Astrocyte (in vitro differentiated cells and primary cell): ENCODE results near the gene ARHGEF26. TPM values are rescaled to one million over a fixed set of nuclear protein-coding genes. Genes with fewer than 3 reads are reported as not detected.

Source experiments
- DNase-seq: peaks from one replicate; pipeline ENCODE4 v3.0.0-alpha.2; 2010; ENCODE audit warnings: low read depth
- FAIRE-seq: peaks from 2 replicates; lab custom pipeline; 2011; peaks lifted over from hg19 to GRCh38; lab: Jason Lieb, UNC
- H2AFZ ChIP-seq: 2 replicates; pipeline ENCODE4 v1.6.0; 2012; ENCODE audit warnings: low read depth, low read length, inconsistent platforms
- H3K27ac ChIP-seq: 2 replicates; pipeline ENCODE4 v1.5.1; 2011; ENCODE audit warnings: low read depth, low read length, inconsistent platforms
- H3K27me3 ChIP-seq: 2 replicates; pipeline ENCODE4 v1.6.0; 2011; ENCODE audit warnings: low read length, inconsistent platforms; ENCODE audit not compliant: insufficient read depth
- H3K36me3 ChIP-seq: 2 replicates; pipeline ENCODE4 v1.5.1; 2011; ENCODE audit warnings: low read length, inconsistent platforms; ENCODE audit not compliant: insufficient read depth
- H3K4me1 ChIP-seq: 2 replicates; pipeline ENCODE4 v1.5.1; 2011; ENCODE audit warnings: low read length, inconsistent platforms; ENCODE audit not compliant: insufficient read depth
- H3K4me2 ChIP-seq: 2 replicates; pipeline ENCODE4 v1.6.0; 2012; ENCODE audit warnings: low read length, inconsistent platforms
- H3K4me3 ChIP-seq: 2 replicates; pipeline ENCODE4 v1.5.1; 2011; ENCODE audit warnings: low read depth, mild to moderate bottlenecking, low read length, inconsistent platforms; ENCODE audit not compliant: insufficient read depth
- H3K79me2 ChIP-seq: 2 replicates; pipeline ENCODE4 v1.6.0; 2012; ENCODE audit warnings: mild to moderate bottlenecking, low read length, inconsistent platforms; ENCODE audit not compliant: insufficient read depth
- H3K9ac ChIP-seq: 2 replicates; pipeline ENCODE4 v1.6.0; 2012; ENCODE audit warnings: mild to moderate bottlenecking, low read length, inconsistent platforms
- H3K9me3 ChIP-seq: 2 replicates; pipeline ENCODE4 v1.5.1; 2012; ENCODE audit warnings: low read depth, mild to moderate bottlenecking, low read length, inconsistent platforms; ENCODE audit not compliant: insufficient read depth
- H4K20me1 ChIP-seq: 2 replicates; pipeline ENCODE4 v1.6.0; 2012; ENCODE audit warnings: low read length, inconsistent platforms; ENCODE audit not compliant: insufficient read depth
- H3K27ac Mint-ChIP-seq: one replicate; pipeline ENCODE4 v1.8.0; 2021; ENCODE audit warnings: mild to moderate bottlenecking, mixed read lengths; ENCODE audit not compliant: unreplicated experiment
- H3K27me3 Mint-ChIP-seq: one replicate; pipeline ENCODE4 v1.8.0; 2021; ENCODE audit warnings: low read depth, mixed read lengths; ENCODE audit not compliant: unreplicated experiment
- H3K36me3 Mint-ChIP-seq: one replicate; pipeline ENCODE4 v1.8.0; 2021; ENCODE audit warnings: low read depth, mixed read lengths; ENCODE audit not compliant: unreplicated experiment
- H3K4me1 Mint-ChIP-seq: one replicate; pipeline ENCODE4 v1.8.0; 2021; ENCODE audit warnings: low read depth, mixed read lengths; ENCODE audit not compliant: unreplicated experiment
- H3K4me3 Mint-ChIP-seq: one replicate; pipeline ENCODE4 v1.8.0; 2021; ENCODE audit warnings: mild to moderate bottlenecking, moderate library complexity, mixed read lengths; ENCODE audit not compliant: unreplicated experiment
- H3K9me3 Mint-ChIP-seq: one replicate; pipeline ENCODE4 v1.8.0; 2021; ENCODE audit warnings: mild to moderate bottlenecking, mixed read lengths; ENCODE audit not compliant: unreplicated experiment
- CTCF ChIP-seq: IDR thresholded peaks from 2 replicates; pipeline ENCODE4 v1.5.1; 2011; ENCODE audit warnings: low read depth, mild to moderate bottlenecking, inconsistent platforms, low read length, moderate library complexity; ENCODE audit not compliant: insufficient read depth
- EZH2 ChIP-seq: IDR thresholded peaks from 2 replicates; pipeline ENCODE4 v1.6.1; 2012; ENCODE audit warnings: mild to moderate bottlenecking, low read length, inconsistent platforms; ENCODE audit not compliant: insufficient read depth
- total RNA-seq: library from RNA; stranded (reverse); gene quantifications from 2 replicates; pipeline ENCODE4 v1.2.1, GENCODE V29; 2021

ARHGEF26 gene
- total RNA-seq, 1 donor from 2014 or later, result 1.7 TPM

GRCh38 chr3:154168998-154169795 lies 48.0 kb downstream of the ARHGEF26 start:
- H3K4me3 ChIP-seq, result no peak overlapping the region
- no peak overlapping the region for H3K4me3 Mint-ChIP-seq
- no peak overlapping the region for H3K4me2 ChIP-seq
- no peak for DNase-seq
- no peaks in the 10 kb centered on the region for H3K9me3 ChIP-seq
- H3K27me3 ChIP-seq, result no peaks in the 10 kb centered on the region
- no peak for TF ChIP-seq CTCF
- no peak for TF ChIP-seq EZH2
- H3K79me2 ChIP-seq, result no peaks in the 10 kb centered on the region
- no peaks in the 10 kb centered on the region for H3K36me3 Mint-ChIP-seq
- no peaks in the 10 kb centered on the region for H3K9me3 Mint-ChIP-seq
- H3K9ac ChIP-seq, result no peak overlapping the region
- H3K4me1 ChIP-seq, result no peaks in the 10 kb centered on the region
- H3K27ac ChIP-seq, result no peak overlapping the region
- H3K27ac Mint-ChIP-seq, result no peak overlapping the region
- no peaks in the 10 kb centered on the region for H4K20me1 ChIP-seq
- no peak overlapping the region for H2AFZ ChIP-seq
- peaks cover 1% of the 10 kb centered on the region for H3K4me1 Mint-ChIP-seq
- FAIRE-seq, result no peak
- H3K27me3 Mint-ChIP-seq, result no peaks in the 10 kb centered on the region
- H3K36me3 ChIP-seq, result no peaks in the 10 kb centered on the region

DNA sequence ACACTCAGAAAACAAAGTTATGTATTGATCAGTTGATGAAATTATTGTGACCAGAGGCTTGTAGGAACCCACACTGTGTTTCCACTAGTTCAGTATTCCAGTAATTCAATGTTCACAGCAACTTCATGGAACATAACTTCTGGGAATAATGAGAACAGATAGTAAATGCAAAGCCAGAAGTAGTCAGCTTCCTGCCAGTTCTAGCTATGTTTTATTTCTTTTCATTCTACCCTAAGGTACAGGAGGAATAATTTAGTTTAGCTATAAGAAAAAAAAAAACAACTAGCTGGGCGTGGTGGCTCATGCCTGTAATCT lies 48.6 kb downstream of the ARHGEF26 start:
- Mint-ChIP-seq H3K27me3 (no peaks in the 10 kb centered on the region), H3K36me3 (no peaks in the 10 kb centered on the region), H3K9me3 (no peaks in the 10 kb centered on the region), H3K4me3 (no peak overlapping the region), H3K27ac (no peak overlapping the region), H3K4me1 (peaks cover under 1% of the 10 kb centered on the region)
- TF ChIP-seq CTCF, result no peak
- no peak for TF ChIP-seq EZH2
- no peaks in the 10 kb centered on the region for H3K79me2 ChIP-seq
- no peaks in the 10 kb centered on the region for H3K9me3 ChIP-seq
- H3K27me3 ChIP-seq, result no peaks in the 10 kb centered on the region
- H3K36me3 ChIP-seq, result no peaks in the 10 kb centered on the region
- H3K9ac ChIP-seq, result no peak overlapping the region
- FAIRE-seq (no peak), DNase-seq (no peak)
- H3K4me3 ChIP-seq, result no peak overlapping the region
- no peaks in the 10 kb centered on the region for H4K20me1 ChIP-seq
- no peak overlapping the region for H2AFZ ChIP-seq
- H3K27ac ChIP-seq, result no peak overlapping the region
- no peaks in the 10 kb centered on the region for H3K4me1 ChIP-seq
- H3K4me2 ChIP-seq, result no peak overlapping the region

DNA sequence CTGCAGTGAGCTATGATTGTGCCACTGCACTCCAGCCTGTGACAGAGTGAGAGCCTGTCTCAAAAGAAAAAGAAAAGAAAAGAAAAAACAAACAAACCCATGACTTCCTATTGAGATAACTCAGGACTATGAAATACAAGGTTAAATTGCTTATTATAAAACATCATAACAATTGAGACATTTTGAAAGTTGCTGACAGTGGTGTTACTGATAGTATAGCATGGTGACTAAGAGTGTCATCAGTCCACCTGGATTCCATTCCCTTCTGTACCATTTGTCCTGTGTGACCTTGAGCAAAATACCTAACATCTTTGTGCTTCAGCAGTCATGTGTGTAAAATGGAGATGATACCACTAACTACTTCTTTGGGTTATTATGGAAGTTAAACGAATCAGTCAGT lies 49.1 kb downstream of the ARHGEF26 start:
- H3K4me1 Mint-ChIP-seq, result no peaks in the 10 kb centered on the region
- no peak for FAIRE-seq

More for the DNA sequence above, 49.1 kb downstream of the ARHGEF26 start:
- Histone ChIP-seq H3K4me2 (no peak overlapping the region), H3K79me2 (no peaks in the 10 kb centered on the region), H3K9me3 (no peaks in the 10 kb centered on the region), H3K27ac (no peak overlapping the region), H3K4me3 (no peak overlapping the region), H3K27me3 (no peaks in the 10 kb centered on the region), H3K9ac (no peak overlapping the region), H4K20me1 (no peaks in the 10 kb centered on the region), H3K4me1 (no peaks in the 10 kb centered on the region), H3K36me3 (no peaks in the 10 kb centered on the region), H2AFZ (no peak overlapping the region)
- no peak for DNase-seq
- Mint-ChIP-seq H3K27me3 (no peaks in the 10 kb centered on the region), H3K4me3 (no peak overlapping the region), H3K9me3 (no peaks in the 10 kb centered on the region), H3K27ac (no peak overlapping the region), H3K36me3 (no peaks in the 10 kb centered on the region)
- TF ChIP-seq EZH2 (no peak), CTCF (no peak)
